Measurements from ENCODE around the gene PIGO. TPM values are rescaled to one million over a fixed set of nuclear protein-coding genes. Genes with fewer than 3 reads are reported as not detected.

Gene PIGO
- total and polyA plus RNA-seq, 9 of the 15 experiments (the other 6 are each of a cell fraction or from before 2014, with no cell fraction given) = 5.4 to 13.7 (median 9.7) TPM

- TF ChIP-seq AFF1 (IDR thresholded peaks at IDR 0.05; ENCODE audit: low read depth in 1 of 2, partially characterized antibody in 2 of 2) (peak in 1 of 2 experiments; percentile 68), HDGF (IDR thresholded peaks at IDR 0.05) (no peak), HDAC8 (tag; IDR thresholded peaks at IDR 0.05) (no peak)
These were observed 14.0 kb upstream of the PIGO start (continued) for GRCh38 chr9:35110327-35110761.

GRCh38 chr9:35108946-35109575 is 12.7 kb upstream of the PIGO start:
- FAIRE-seq (peak; percentile 100), ATAC-seq (peak; percentile 62), DNase-seq (ENCODE audit: extremely low read depth in 1 of 4, low spot score in 3 of 4) (peak; percentile 68 to 93 (median 81))
- in situ Hi-C loops (cut with MboI) = no loop called here
- intact Hi-C loops (cut with micrococcal nuclease) = no loop called here
- no peaks in the 10 kb centered on the region for H3K9me1 ChIP-seq (ENCODE audit: control insufficient read depth, insufficient read depth, low read length)
- H3K36me3 ChIP-seq (ENCODE audit: control insufficient read depth, insufficient read depth, low read length) = peaks cover 28% of the 10 kb centered on the region; the same call in 2 of the 3 replicates
- H3K4me3 ChIP-seq = peak overlapping the region; percentile 12; the same call in 1 of the 2 replicates
- H3K4me1 ChIP-seq (replicated peaks in 1 of 2; ENCODE audit: control insufficient read depth in 2 of 2, insufficient read depth in 2 of 2, low read length in 2 of 2) = peaks cover 36 to 44% of the 10 kb centered on the region in 2 experiments
- peak overlapping the region; percentile 82 for H3K4me2 ChIP-seq (ENCODE audit: insufficient read depth, low read length)
- BruUV-seq (replicated peaks) = no TSS peak
- no peaks in the 10 kb centered on the region for H3K27me3 ChIP-seq (ENCODE audit: control insufficient read depth in 2 of 2, insufficient read depth in 2 of 2, low read length in 2 of 2)
- H3K27ac ChIP-seq (ENCODE audit: extremely low read depth, low read depth, low read length) = peak overlapping the region; percentile 82
- 12% methylated on average over 7 of the region's 8 CpGs for WGBS (ENCODE audit: insufficient coverage, low coverage, missing lambda C conversion rate)
- POLR2A ChIA-PET = interaction anchor here (0.6 to 1.3 kb wide), 3 partner anchors 9 to 210 kb away, joined by 3 read pairs; no protein-coding TSS in a partner anchor
- no peaks in the 10 kb centered on the region for H4K20me1 ChIP-seq (replicated peaks; ENCODE audit: control insufficient read depth, insufficient read depth, low read length)
- H3K9me3 ChIP-seq (replicated peaks; ENCODE audit: control insufficient read depth, insufficient read depth, low read depth, low read length) = no peaks in the 10 kb centered on the region
- peaks cover 36% of the 10 kb centered on the region for H3K79me2 ChIP-seq (ENCODE audit: control insufficient read depth, insufficient read depth, low read length)
- no peak overlapping the region for H2AFZ ChIP-seq (ENCODE audit: low read depth, low read length)
- CTCF ChIA-PET (ENCODE audit: low intra/inter-chr PET ratio) = no interaction called here
- peak overlapping the region; percentile 66 to 82; a peak in 2 of 4 replicates for H3K9ac ChIP-seq (ENCODE audit: insufficient read depth in 1 of 2, low read depth in 2 of 2, low read length in 2 of 2)
- TF ChIP-seq KDM2B (CRISPR knock-in tag; IDR thresholded peaks at IDR 0.05) (no peak), ZNF280A (IDR thresholded peaks at IDR 0.05; ENCODE audit: low read depth, partially characterized antibody) (no peak), TCFL5 (CRISPR knock-in tag; conservative IDR thresholded peaks at IDR 0.05) (no peak), GTF2A2 (tag; IDR thresholded peaks at IDR 0.05) (no peak), ZBTB12 (CRISPR knock-in tag; IDR thresholded peaks at IDR 0.05) (no peak), ZBTB34 (CRISPR knock-in tag; IDR thresholded peaks at IDR 0.05) (no peak), SIN3B (IDR thresholded peaks at IDR 0.05; ENCODE audit: low read depth) (no peak)

Data from K562 (cell line).